HepG2 (cell line): ENCODE results near the gene DHX8. TPM values are rescaled to one million over a fixed set of nuclear protein-coding genes. Genes with fewer than 3 reads are reported as not detected.

ENCODE experiments used
- BRD4 ChIP-seq: sonication (generic); formaldehyde crosslinking; IDR thresholded peaks from 2 replicates; pipeline ENCODE4 v1.4.0; 2020; ENCODE audit warnings: missing genetic modification reagents
- IRF2 ChIP-seq: IDR thresholded peaks from 2 replicates; pipeline ENCODE4 v1.6.1; 2018; ENCODE audit warnings: missing genetic modification reagents, missing compliant biosample characterization
- JDP2 ChIP-seq: sonication (generic); formaldehyde crosslinking; IDR thresholded peaks from 2 replicates; pipeline ENCODE4 v1.8.1; 2022; ENCODE audit warnings: missing genetic modification reagents, borderline replicate concordance
- KDM1A ChIP-seq: IDR thresholded peaks from 2 replicates; pipeline ENCODE4 v1.6.1; 2016; ENCODE audit warnings: missing compliant biosample characterization
- KLF13 ChIP-seq: sonication (generic); formaldehyde crosslinking; IDR thresholded peaks from 2 replicates; pipeline ENCODE4 v1.4.0; 2020; ENCODE audit warnings: mild to moderate bottlenecking, missing genetic modification reagents
- MEIS2 ChIP-seq: sonication (generic); formaldehyde crosslinking; IDR thresholded peaks from 2 replicates; pipeline ENCODE4 v1.9.0; 2021; ENCODE audit warnings: mild to moderate bottlenecking, missing genetic modification reagents
- NCOA2 ChIP-seq: sonication (generic); formaldehyde crosslinking; IDR thresholded peaks from 2 replicates; pipeline ENCODE4 v1.8.0; 2022; ENCODE audit warnings: inconsistent platforms
- NFRKB ChIP-seq: fragments of 450-650 bp; IDR thresholded peaks from 2 replicates; pipeline ENCODE4 v1.6.1; 2017
- PAWR ChIP-seq: sonication (generic); formaldehyde crosslinking; IDR thresholded peaks from 2 replicates; pipeline ENCODE4 v1.4.0; 2020; ENCODE audit warnings: missing genetic modification reagents, mild to moderate bottlenecking, borderline replicate concordance
- RFX5 ChIP-seq: IDR thresholded peaks from 2 replicates; pipeline ENCODE4 v1.6.1; 2011; ENCODE audit warnings: low read depth, low read length, improper control_type of control experiment
- SCMH1 ChIP-seq: sonication (generic); formaldehyde crosslinking; IDR thresholded peaks from 2 replicates; pipeline ENCODE4 v1.9.0; 2021; ENCODE audit warnings: missing genetic modification reagents, mild to moderate bottlenecking, borderline replicate concordance
- SRY ChIP-seq: sonication (generic); formaldehyde crosslinking; IDR thresholded peaks from 2 replicates; pipeline ENCODE4 v1.8.0; 2022; ENCODE audit warnings: mild to moderate bottlenecking, missing genetic modification reagents
- ZNF20 ChIP-seq: sonication (generic); formaldehyde crosslinking; IDR thresholded peaks from 2 replicates; pipeline ENCODE4 v1.4.0; 2020; ENCODE audit warnings: mild to moderate bottlenecking, moderate library complexity, missing genetic modification reagents
- ZNF24 ChIP-seq: fragments of 450-650 bp; IDR thresholded peaks from 2 replicates; pipeline ENCODE4 v1.6.1; 2017; ENCODE audit warnings: antibody characterized with exemption, mild to moderate bottlenecking
- ZNF335 ChIP-seq: sonication (generic); formaldehyde crosslinking; IDR thresholded peaks from 2 replicates; pipeline ENCODE4 v1.4.0; 2020; ENCODE audit warnings: missing genetic modification reagents
- ZNF430 ChIP-seq: sonication (generic); formaldehyde crosslinking; IDR thresholded peaks from 2 replicates; pipeline ENCODE4 v1.9.0; 2021; ENCODE audit warnings: mild to moderate bottlenecking, missing genetic modification reagents
- ZNF546 ChIP-seq: sonication (generic); formaldehyde crosslinking; conservative IDR thresholded peaks from 2 replicates; pipeline ENCODE4 v1.8.1; 2023; ENCODE audit warnings: mild to moderate bottlenecking, missing genetic modification reagents
- ZNF607 ChIP-seq: sonication (generic); formaldehyde crosslinking; IDR thresholded peaks from 2 replicates; pipeline ENCODE4 v1.5.1; 2020; ENCODE audit warnings: missing genetic modification reagents, mild to moderate bottlenecking, borderline replicate concordance
- ZNF660 ChIP-seq: sonication (generic); formaldehyde crosslinking; IDR thresholded peaks from 2 replicates; pipeline ENCODE4 v1.5.1; 2020; ENCODE audit warnings: mild to moderate bottlenecking, low read depth, missing genetic modification reagents, borderline replicate concordance
- ZSCAN21 ChIP-seq: sonication (generic); formaldehyde crosslinking; IDR thresholded peaks from 2 replicates; pipeline ENCODE4 v1.8.0; 2022; ENCODE audit warnings: mild to moderate bottlenecking, missing genetic modification reagents, moderate library complexity, borderline replicate concordance
- polyA plus RNA-seq, 8 experiments: library from polyadenylated mRNA; depleted of rRNA in 3 of 8; stranded (reverse) in 7 of 8; unstranded in 1 of 8; fragments of >200 nt; fragmentation: Illumina TruSeq in 4 of 8; extraction: Trizol in 4 of 8; gene quantifications; 2 replicates each; pipeline versions ENCODE4 v1.2.1 to v1.2.3, GENCODE V29; 2011 to 2016; ENCODE audit warnings: low read depth in 4 of 8, missing spikeins in 1 of 8, mixed read lengths in 1 of 8; ENCODE audit not compliant: insufficient read depth in 1 of 8
- total RNA-seq, 5 experiments: library from RNA; depleted of rRNA; stranded (reverse); fragments of >200 nt; fragmentation: Illumina TruSeq; extraction: Trizol; gene quantifications; 2 replicates each; pipeline ENCODE4 v1.2.3, GENCODE V29; 2016; ENCODE audit warnings: low read depth in 1 of 5
- TF ChIP-seq, protein P1 (sequence below): sonication (generic); formaldehyde crosslinking; IDR thresholded peaks from 2 replicates; pipeline ENCODE4 v1.5.1; 2020; ENCODE audit warnings: missing genetic modification reagents, mild to moderate bottlenecking, borderline replicate concordance
- TF ChIP-seq, protein P2 (sequence below): sonication (generic); formaldehyde crosslinking; IDR thresholded peaks from 2 replicates; pipeline ENCODE4 v1.8.0; 2022; ENCODE audit warnings: mild to moderate bottlenecking, missing genetic modification reagents; ENCODE audit not compliant: insufficient replicate concordance
- TF ChIP-seq, protein P3 (sequence below): IDR thresholded peaks from 2 replicates; pipeline ENCODE4 v1.6.1; 2018; ENCODE audit warnings: missing genetic modification reagents
- TF ChIP-seq, protein P4 (sequence below): sonication (generic); formaldehyde crosslinking; IDR thresholded peaks from 2 replicates; pipeline ENCODE4 v1.8.0; 2022; ENCODE audit warnings: missing genetic modification reagents, mild to moderate bottlenecking, borderline replicate concordance

DHX8 gene
- total and polyA plus RNA-seq, 2 of the 13 experiments (the other 11 are each of a cell fraction or from before 2014, with no cell fraction given) = 24.8 to 48.9 TPM

DNA sequence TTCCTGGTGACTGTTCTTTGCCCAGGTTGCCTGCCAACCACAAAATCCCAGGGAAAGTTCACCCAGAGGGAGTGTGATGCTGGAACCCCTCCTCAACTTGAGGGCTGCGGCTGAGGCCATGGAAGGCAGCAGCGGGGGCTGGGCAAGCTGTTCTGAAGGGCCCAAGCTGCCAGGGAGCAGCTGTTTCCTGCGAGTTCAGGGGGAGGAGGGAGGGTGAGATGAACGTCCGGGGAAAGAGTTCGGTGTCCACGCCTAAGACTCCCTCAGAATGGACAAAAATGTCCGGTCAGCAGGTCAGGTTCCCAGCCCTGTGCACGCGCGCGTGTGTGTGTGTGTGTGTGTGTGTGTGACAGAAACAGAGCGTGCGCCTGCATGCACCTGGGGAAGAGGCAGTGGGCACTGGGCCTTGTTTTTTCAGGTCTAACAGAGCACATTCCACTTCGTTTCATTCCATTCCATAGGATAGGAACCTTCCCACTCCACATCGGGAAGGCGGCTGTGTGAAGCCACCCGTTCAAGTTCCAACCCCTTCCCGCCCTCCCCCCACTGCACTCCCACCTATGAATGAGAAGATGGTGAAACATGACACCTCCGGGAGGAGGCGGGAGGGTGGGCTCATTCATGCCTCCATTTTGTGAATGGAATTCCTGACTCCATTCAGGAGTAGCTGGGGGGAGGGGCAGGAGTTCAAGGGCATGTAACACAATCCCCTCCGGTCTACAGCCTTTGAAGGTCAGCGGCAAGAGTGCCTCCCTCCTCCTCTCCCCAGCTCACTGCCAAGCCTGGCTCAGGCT lies 46.7 kb downstream of the DHX8 start (continued):
- TF ChIP-seq, protein P1, sequence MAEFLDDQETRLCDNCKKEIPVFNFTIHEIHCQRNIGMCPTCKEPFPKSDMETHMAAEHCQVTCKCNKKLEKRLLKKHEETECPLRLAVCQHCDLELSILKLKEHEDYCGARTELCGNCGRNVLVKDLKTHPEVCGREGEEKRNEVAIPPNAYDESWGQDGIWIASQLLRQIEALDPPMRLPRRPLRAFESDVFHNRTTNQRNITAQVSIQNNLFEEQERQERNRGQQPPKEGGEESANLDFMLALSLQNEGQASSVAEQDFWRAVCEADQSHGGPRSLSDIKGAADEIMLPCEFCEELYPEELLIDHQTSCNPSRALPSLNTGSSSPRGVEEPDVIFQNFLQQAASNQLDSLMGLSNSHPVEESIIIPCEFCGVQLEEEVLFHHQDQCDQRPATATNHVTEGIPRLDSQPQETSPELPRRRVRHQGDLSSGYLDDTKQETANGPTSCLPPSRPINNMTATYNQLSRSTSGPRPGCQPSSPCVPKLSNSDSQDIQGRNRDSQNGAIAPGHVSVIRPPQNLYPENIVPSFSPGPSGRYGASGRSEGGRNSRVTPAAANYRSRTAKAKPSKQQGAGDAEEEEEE = no peak
- TF ChIP-seq SRY (CRISPR knock-in tag) = no peak
- TF ChIP-seq ZSCAN21 (CRISPR knock-in tag) = peak; percentile 79
- peak; percentile 35; the same call in 1 of the 2 replicates for TF ChIP-seq KDM1A (CRISPR knock-in tag)
- peak; percentile 98 for TF ChIP-seq NCOA2
- peak; percentile 96 for TF ChIP-seq ZNF430 (CRISPR knock-in tag)
- no peak for TF ChIP-seq ZNF546
- TF ChIP-seq, protein P2, sequence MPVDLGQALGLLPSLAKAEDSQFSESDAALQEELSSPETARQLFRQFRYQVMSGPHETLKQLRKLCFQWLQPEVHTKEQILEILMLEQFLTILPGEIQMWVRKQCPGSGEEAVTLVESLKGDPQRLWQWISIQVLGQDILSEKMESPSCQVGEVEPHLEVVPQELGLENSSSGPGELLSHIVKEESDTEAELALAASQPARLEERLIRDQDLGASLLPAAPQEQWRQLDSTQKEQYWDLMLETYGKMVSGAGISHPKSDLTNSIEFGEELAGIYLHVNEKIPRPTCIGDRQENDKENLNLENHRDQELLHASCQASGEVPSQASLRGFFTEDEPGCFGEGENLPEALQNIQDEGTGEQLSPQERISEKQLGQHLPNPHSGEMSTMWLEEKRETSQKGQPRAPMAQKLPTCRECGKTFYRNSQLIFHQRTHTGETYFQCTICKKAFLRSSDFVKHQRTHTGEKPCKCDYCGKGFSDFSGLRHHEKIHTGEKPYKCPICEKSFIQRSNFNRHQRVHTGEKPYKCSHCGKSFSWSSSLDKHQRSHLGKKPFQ = peak; percentile 96
- TF ChIP-seq SCMH1 (CRISPR knock-in tag) = no peak
- peak; percentile 10 for TF ChIP-seq RFX5
- 0 out of 2 replicates have a peak, but pooled peaks have one; percentile 20 for TF ChIP-seq KLF13 (CRISPR knock-in tag)
- TF ChIP-seq IRF2 = peak; percentile 97
- TF ChIP-seq ZNF20 (CRISPR knock-in tag) = no peak
- TF ChIP-seq JDP2 (CRISPR knock-in tag) = no peak; the same call in 1 of the 2 replicates
- TF ChIP-seq, protein P3, sequence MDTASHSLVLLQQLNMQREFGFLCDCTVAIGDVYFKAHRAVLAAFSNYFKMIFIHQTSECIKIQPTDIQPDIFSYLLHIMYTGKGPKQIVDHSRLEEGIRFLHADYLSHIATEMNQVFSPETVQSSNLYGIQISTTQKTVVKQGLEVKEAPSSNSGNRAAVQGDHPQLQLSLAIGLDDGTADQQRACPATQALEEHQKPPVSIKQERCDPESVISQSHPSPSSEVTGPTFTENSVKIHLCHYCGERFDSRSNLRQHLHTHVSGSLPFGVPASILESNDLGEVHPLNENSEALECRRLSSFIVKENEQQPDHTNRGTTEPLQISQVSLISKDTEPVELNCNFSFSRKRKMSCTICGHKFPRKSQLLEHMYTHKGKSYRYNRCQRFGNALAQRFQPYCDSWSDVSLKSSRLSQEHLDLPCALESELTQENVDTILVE (CRISPR knock-in tag) = peak; percentile 95
- TF ChIP-seq, protein P4, sequence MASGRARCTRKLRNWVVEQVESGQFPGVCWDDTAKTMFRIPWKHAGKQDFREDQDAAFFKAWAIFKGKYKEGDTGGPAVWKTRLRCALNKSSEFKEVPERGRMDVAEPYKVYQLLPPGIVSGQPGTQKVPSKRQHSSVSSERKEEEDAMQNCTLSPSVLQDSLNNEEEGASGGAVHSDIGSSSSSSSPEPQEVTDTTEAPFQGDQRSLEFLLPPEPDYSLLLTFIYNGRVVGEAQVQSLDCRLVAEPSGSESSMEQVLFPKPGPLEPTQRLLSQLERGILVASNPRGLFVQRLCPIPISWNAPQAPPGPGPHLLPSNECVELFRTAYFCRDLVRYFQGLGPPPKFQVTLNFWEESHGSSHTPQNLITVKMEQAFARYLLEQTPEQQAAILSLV = peak; percentile 83; the same call in 1 of the 2 replicates
- peak; percentile 58; the same call in 1 of the 2 replicates for TF ChIP-seq ZNF607
- peak; percentile 94 for TF ChIP-seq PAWR
- TF ChIP-seq ZNF660 (CRISPR knock-in tag) = 0 out of 2 replicates have a peak, but pooled peaks have one; percentile 58
- peak; percentile 92; the same call in 1 of the 2 replicates for TF ChIP-seq MEIS2 (CRISPR knock-in tag)
- TF ChIP-seq BRD4 = peak; percentile 83
- 0 out of 2 replicates have a peak, but pooled peaks have one; percentile 17 for TF ChIP-seq ZNF24
- TF ChIP-seq NFRKB = no peak
- peak; percentile 89 for TF ChIP-seq ZNF335
